NCI-H524 (cell line): ENCODE measurements around the gene GPD2.

Experiments used
- DNase-seq, 2 experiments: peaks; one replicate each; lab custom pipeline; 2025; lab: John Stamatoyannopoulos, UW

The GPD2 gene

GRCh38 chr2:156435718-156436496 lies at the start of gene GPD2:
Gene GPD2, plus strand, starts transcription at chr2:156436379. Its CDS starts 39,727 bp downstream, at chr2:156476106.
- peak; percentile 64 to 69 for DNase-seq

GRCh38 chr2:156394033-156394741 lies 42.0 kb upstream of the GPD2 start:
- no peak for DNase-seq

GRCh38 chr2:156396126-156396525 lies 40.1 kb upstream of the GPD2 start:
- DNase-seq, result no peak

GRCh38 chr2:156397229-156397628 lies 39.0 kb upstream of the GPD2 start:
- DNase-seq, result no peak

- DNase-seq, result no peak
These were observed 38.0 kb upstream of the GPD2 start for GRCh38 chr2:156398176-156398575.

- no peak for DNase-seq
These were observed 36.8 kb upstream of the GPD2 start for GRCh38 chr2:156399224-156399949.

GRCh38 chr2:156399950-156400705 lies 36.1 kb upstream of the GPD2 start:
- DNase-seq, result peak; percentile 49 to 74

GRCh38 chr2:156400706-156401678 lies 35.2 kb upstream of the GPD2 start:
- peak; percentile 60 to 69 for DNase-seq

GRCh38 chr2:156401861-156402260 lies 34.3 kb upstream of the GPD2 start:
- DNase-seq, result peak in 1 of 2 experiments; percentile 5

- peak in 1 of 2 experiments; percentile 1 for DNase-seq
These were observed 30.6 kb upstream of the GPD2 start for GRCh38 chr2:156405586-156405985.

- no peak for DNase-seq
These were observed 24.3 kb upstream of the GPD2 start for GRCh38 chr2:156411835-156412234.

- no peak for DNase-seq
These were observed 14.3 kb upstream of the GPD2 start for GRCh38 chr2:156421851-156422250.

- no peak for DNase-seq
These were observed 12.4 kb upstream of the GPD2 start for GRCh38 chr2:156423674-156424282.

GRCh38 chr2:156427074-156427473 lies 9.1 kb upstream of the GPD2 start:
- peak in 1 of 2 experiments; percentile 30 for DNase-seq

- no peak for DNase-seq
These were observed 7.0 kb upstream of the GPD2 start for GRCh38 chr2:156429211-156429610.

- DNase-seq, result no peak
These were observed 5.8 kb upstream of the GPD2 start for GRCh38 chr2:156430236-156430979.

- no peak for DNase-seq
These were observed 5.2 kb upstream of the GPD2 start for GRCh38 chr2:156430980-156431358.

- DNase-seq, result no peak
These were observed 1.5 kb upstream of the GPD2 start for GRCh38 chr2:156434461-156435291.

GRCh38 chr2:156435396-156435717 lies 822 bp upstream of the GPD2 start:
- peak in 1 of 2 experiments; percentile 46 for DNase-seq
